ENCODE results near the gene CYRIA. TPM values are rescaled to one million over a fixed set of nuclear protein-coding genes. Genes with fewer than 3 reads are reported as not detected.

CYRIA gene
- polyA plus RNA-seq, 3 donors = 2.1 to 4.0 (median 2.3) TPM

DNA sequence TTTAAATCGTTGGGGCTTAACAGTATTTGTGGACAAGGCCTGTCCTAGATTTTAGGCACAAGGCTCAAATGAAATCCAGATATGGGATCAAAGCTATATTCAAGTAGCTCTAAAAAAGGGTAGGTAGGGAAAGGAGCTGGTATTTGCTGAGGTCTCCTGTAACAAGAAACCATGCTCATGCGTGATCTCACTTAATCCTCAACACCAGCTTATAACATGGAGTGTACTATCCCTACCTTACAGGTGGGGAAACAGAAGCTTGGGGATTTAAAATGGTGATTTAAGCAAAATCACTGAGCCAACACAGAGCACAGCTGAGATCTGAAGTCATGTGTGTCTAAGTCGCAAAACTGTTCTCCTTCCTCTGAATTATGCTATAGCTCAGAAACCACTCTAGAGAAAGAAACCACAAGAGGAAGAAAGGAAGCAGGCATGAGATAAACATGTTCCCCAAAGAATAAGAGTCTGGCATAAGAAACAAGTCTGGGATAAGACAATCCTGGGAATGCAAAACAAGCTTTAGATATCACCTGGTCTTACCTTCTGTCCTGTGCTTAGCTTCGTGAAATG is 43.1 kb downstream of the CYRIA start:
- DNase-seq (ENCODE audit: extremely low read depth in 1 of 11, low read depth in 9 of 11, low spot score in 4 of 11) = no peak

DNA sequence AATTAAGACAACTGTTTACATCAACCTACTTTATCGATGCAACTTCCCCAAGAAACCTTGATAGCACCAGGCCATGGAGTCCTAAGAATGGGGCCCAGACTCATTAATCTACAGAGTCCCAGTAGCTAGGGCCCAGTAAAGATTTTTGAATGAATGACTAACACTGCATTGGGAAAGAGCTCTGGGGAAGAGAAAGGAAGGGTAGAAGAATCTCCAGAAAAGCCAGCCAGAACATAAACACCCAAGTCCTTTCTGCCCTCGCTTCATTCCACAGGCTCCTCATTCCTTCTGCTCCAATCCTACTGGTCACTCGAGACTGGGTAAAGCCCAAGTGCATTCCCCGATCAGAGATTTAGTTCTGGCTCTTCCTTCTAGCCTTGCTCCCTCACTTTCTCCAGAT is 44.3 kb downstream of the CYRIA start:
- DNase-seq (ENCODE audit: extremely low read depth in 1 of 11, low read depth in 9 of 11, low spot score in 4 of 11) = no peak

DNA sequence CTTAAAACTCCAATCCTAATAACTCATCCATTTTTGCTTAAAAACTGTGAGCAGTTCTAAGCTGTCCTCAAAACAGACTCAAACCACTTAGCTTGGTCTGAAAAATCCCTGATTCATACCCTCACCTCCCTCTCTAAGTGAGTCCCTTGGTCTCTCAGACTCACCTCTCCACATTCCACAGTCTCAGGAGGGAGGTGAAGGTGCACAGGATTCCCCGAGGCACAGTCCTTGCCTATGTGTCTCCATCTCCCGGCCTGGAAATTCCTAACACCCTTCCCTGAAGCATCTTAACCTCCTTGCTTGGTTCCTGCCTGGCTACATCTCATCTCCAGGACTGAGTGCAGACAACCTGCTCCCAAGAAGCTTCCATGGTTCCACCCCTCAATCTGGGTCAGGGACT is 45.0 kb downstream of the CYRIA start:
- no peak for DNase-seq (ENCODE audit: extremely low read depth in 1 of 11, low read depth in 9 of 11, low spot score in 4 of 11)

DNA sequence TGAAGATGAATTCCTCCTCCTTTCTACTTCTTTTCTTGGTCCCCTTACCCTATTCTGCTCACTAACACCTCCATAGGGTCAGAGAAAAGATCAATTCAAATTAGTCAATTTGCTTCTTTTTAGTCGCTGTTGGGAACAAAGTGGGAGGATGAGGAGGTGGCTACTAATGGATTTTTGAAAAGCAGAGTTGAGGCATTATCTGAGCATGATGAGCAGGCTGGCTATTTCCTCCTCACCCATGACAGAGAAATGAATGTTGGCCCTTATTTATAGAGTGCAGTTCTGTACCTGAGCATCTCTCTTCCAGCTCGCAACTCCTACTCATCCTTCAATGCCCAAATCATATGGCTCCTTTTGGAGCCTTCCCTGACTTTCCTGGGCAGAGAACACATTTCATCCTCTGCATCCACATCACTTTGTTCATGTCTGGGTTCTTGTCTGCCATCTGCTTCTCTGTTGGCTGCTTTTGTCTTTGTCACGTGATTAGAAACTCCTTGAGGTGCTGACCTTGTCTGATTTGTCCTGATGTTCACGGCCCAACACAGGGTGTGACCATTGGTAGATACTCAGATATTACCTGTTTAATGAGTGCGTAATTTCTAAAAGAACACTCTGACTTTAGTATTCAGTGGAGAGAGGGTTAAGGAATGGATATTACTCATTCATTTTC is 45.9 kb downstream of the CYRIA start:
- DNase-seq (ENCODE audit: extremely low read depth in 1 of 11, low read depth in 9 of 11, low spot score in 4 of 11) = no peak

DNA sequence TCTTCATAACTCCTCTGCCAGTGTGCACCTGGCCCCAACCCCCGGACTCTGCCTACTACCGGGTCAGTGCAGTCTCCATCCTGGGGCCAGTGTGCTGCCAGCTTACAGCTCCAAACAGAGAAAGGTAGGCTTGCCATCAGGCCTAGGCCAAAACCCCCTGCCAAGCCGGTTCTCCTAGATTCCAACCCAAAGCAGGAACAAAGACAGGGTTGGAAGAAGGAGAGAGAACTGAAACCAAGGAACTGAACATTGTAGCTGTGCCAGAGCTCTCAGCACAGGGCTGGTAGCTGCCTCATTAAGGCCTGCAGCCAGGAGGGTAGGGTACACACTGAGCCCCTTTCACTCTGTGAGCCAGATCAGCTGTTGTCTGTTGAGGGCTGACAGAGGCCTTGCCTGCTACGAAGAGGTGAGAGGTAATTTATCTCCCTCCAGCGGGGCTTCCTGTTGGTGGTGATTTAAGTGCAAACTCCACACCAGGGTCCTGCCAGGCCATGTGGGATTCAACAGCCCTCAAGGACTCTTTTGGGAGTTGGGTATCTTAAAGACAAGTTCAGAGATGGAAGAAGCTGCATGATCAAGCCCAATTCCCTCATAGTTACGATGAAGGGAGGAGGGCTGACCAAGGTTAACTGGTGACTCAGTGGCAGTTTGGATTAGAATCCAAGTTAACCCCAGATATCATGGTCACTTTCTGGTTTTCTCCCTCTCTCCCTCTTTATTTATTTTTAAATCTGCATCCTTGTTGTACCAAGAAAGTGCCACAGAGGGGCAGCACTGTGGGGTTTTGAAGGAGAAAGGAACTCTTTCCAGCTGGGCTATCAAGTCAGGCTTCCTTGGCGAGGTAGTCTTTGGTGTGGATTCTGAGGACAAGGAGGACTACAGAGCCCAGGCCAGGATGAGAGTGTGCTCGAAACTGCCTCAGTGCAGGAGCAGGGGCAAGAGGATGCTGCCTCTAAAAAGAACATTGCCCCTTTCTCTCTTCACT is 48.1 kb downstream of the CYRIA start:
- no peak for DNase-seq (ENCODE audit: extremely low read depth in 1 of 11, low read depth in 9 of 11, low spot score in 4 of 11)
